Calu3 (cell line): ENCODE data around the gene RCL1. TPM values are rescaled to one million over a fixed set of nuclear protein-coding genes. Genes with fewer than 3 reads are reported as not detected.
A peak's percentile ranks its signal among the peaks of the same experiment; 100 is the strongest.

ENCODE experiments used
- BruUV-seq: library from RNA; stranded (reverse); fragments of 400-500 nt; replicated peaks from 2 replicates; lab custom pipeline; 2021; lab: Mats Ljungman, UMichigan
- CTCF ChIA-PET: fragments of 300-600 bp; sonication (Branson Sonifier 250); formaldehyde crosslinking; loops from one replicate; lab custom pipeline; 2022; ENCODE audit warnings: antibody characterized with exemption; lab: Charles Lee
- DNase-seq: peaks from one replicate; pipeline ENCODE4 v3.0.0; 2022
- H3K27ac Mint-ChIP-seq: one replicate; pipeline ENCODE4 v1.8.0; 2022; ENCODE audit warnings: mixed read lengths; ENCODE audit not compliant: unreplicated experiment
- H3K27me3 Mint-ChIP-seq: one replicate; pipeline ENCODE4 v1.8.0; 2022; ENCODE audit warnings: mixed read lengths; ENCODE audit not compliant: unreplicated experiment
- H3K36me3 Mint-ChIP-seq: one replicate; pipeline ENCODE4 v1.8.0; 2022; ENCODE audit warnings: mild to moderate bottlenecking, moderate library complexity, mixed read lengths; ENCODE audit not compliant: insufficient read depth, unreplicated experiment
- H3K4me1 Mint-ChIP-seq: one replicate; pipeline ENCODE4 v1.8.0; 2022; ENCODE audit warnings: mild to moderate bottlenecking, low read depth, mixed read lengths; ENCODE audit not compliant: unreplicated experiment
- H3K4me3 Mint-ChIP-seq: one replicate; pipeline ENCODE4 v1.8.0; 2022; ENCODE audit warnings: mild to moderate bottlenecking, low read depth, moderate library complexity, mixed read lengths; ENCODE audit not compliant: unreplicated experiment
- H3K9me3 Mint-ChIP-seq: one replicate; pipeline ENCODE4 v1.8.0; 2022; ENCODE audit warnings: low read depth, mixed read lengths; ENCODE audit not compliant: unreplicated experiment
- intact Hi-C: fragments of 100-400 bp; cut with micrococcal nuclease; formaldehyde crosslinking; loops from one replicate; pipeline ENCODE4 v1.10.0; 2022; ENCODE audit not compliant: unreplicated experiment
- total RNA-seq: library from RNA; stranded (reverse); gene quantifications from 2 replicates; pipeline ENCODE4 v1.2.3, GENCODE V29; 2022
- TF ChIP-seq, protein P1 (sequence below): fragments of 200-600 bp; IDR thresholded peaks from one replicate; pipeline ENCODE4 v1.8.0; 2022; ENCODE audit warnings: antibody characterized with exemption; ENCODE audit not compliant: unreplicated experiment

Gene RCL1
- total RNA-seq, 1 experiment from 2014 or later: 21.3 TPM

DNA sequence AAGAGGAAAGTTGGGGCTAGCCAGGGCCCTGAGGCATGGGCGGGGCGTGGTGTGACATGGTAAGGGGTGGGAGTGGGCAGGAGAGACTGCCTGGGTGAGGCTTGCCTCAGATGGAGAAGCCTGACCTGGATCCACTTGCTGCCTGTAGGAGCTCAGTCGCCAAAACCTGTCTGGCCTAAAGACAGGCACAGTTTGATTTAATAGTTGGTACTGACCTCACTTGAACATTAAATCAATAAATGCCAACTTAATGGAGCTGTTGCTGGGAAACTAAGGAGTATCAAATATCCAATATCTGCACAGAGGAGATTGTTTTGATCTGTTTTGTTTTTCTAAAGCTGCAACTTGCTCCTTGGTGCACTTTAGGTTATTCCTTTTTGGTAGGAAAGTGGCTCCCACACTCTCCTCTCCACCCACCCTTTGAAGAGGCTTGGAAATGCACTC lies 86.4 kb downstream of the RCL1 start:
- H3K27ac Mint-ChIP-seq: no peak overlapping the region
- H3K4me1 Mint-ChIP-seq: no peaks in the 10 kb centered on the region
- CTCF ChIA-PET: interaction anchor here (0.7 kb wide), 1 partner anchor 109 kb away, joined by 3 read pairs; no protein-coding TSS in a partner anchor
- no peaks in the 10 kb centered on the region for H3K36me3 Mint-ChIP-seq
- H3K4me3 Mint-ChIP-seq: no peak overlapping the region
- H3K27me3 Mint-ChIP-seq: no peaks in the 10 kb centered on the region
- H3K9me3 Mint-ChIP-seq: no peaks in the 10 kb centered on the region
- intact Hi-C loops: no loop called here
- TF ChIP-seq, protein P1, sequence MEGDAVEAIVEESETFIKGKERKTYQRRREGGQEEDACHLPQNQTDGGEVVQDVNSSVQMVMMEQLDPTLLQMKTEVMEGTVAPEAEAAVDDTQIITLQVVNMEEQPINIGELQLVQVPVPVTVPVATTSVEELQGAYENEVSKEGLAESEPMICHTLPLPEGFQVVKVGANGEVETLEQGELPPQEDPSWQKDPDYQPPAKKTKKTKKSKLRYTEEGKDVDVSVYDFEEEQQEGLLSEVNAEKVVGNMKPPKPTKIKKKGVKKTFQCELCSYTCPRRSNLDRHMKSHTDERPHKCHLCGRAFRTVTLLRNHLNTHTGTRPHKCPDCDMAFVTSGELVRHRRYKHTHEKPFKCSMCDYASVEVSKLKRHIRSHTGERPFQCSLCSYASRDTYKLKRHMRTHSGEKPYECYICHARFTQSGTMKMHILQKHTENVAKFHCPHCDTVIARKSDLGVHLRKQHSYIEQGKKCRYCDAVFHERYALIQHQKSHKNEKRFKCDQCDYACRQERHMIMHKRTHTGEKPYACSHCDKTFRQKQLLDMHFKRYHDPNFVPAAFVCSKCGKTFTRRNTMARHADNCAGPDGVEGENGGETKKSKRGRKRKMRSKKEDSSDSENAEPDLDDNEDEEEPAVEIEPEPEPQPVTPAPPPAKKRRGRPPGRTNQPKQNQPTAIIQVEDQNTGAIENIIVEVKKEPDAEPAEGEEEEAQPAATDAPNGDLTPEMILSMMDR: no peak
- DNase-seq: peak; percentile 7
- no TSS peak for BruUV-seq

- no peaks in the 10 kb centered on the region for H3K9me3 Mint-ChIP-seq
- no peak overlapping the region for H3K4me3 Mint-ChIP-seq
- H3K27ac Mint-ChIP-seq: no peak overlapping the region
- H3K27me3 Mint-ChIP-seq: no peaks in the 10 kb centered on the region
- no peaks in the 10 kb centered on the region for H3K36me3 Mint-ChIP-seq
- DNase-seq: no peak
- intact Hi-C loops: no loop called here
- BruUV-seq: no TSS peak
- CTCF ChIA-PET: no interaction called here
- TF ChIP-seq, protein P1: no peak
- no peaks in the 10 kb centered on the region for H3K4me1 Mint-ChIP-seq
These were observed 90.7 kb downstream of the RCL1 start for GRCh38 chr9:4883326-4883873.

GRCh38 chr9:4886698-4887097 lies 94.0 kb downstream of the RCL1 start:
- DNase-seq: no peak
- H3K27ac Mint-ChIP-seq: no peak overlapping the region
- H3K9me3 Mint-ChIP-seq: no peaks in the 10 kb centered on the region
- BruUV-seq: no TSS peak
- H3K27me3 Mint-ChIP-seq: no peaks in the 10 kb centered on the region
- no peaks in the 10 kb centered on the region for H3K4me1 Mint-ChIP-seq
- intact Hi-C loops: no loop called here
- H3K4me3 Mint-ChIP-seq: no peak overlapping the region
- TF ChIP-seq, protein P1: no peak
- no peaks in the 10 kb centered on the region for H3K36me3 Mint-ChIP-seq
- CTCF ChIA-PET: no interaction called here

DNA sequence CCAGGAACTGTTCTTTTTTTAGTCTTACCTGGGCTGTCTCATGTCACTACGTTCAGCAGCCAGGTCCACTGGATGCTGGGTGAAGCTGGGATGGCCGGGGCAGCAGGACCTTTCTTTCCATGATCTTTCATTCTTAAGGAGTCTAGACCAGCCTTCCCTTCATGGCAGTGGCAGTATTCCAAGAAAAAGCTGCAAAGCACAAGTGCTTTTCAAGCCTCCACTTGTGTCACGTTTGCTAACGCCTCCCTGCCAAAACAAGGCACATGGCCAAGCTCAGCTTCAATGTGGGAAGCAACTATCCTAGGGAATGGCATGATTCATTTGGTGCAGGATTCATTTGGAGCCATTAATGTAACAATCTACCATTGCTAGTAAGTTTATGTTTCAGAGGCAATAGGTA lies 94.8 kb downstream of the RCL1 start:
- no TSS peak for BruUV-seq
- CTCF ChIA-PET: no interaction called here
- TF ChIP-seq, protein P1: no peak
- no peaks in the 10 kb centered on the region for H3K27me3 Mint-ChIP-seq
- peaks cover 6% of the 10 kb centered on the region for H3K4me1 Mint-ChIP-seq
- H3K27ac Mint-ChIP-seq: no peak overlapping the region
- no peaks in the 10 kb centered on the region for H3K36me3 Mint-ChIP-seq
- H3K4me3 Mint-ChIP-seq: no peak overlapping the region
- no peaks in the 10 kb centered on the region for H3K9me3 Mint-ChIP-seq
- no peak for DNase-seq
- intact Hi-C loops: no loop called here
